Brain microvascular endothelial cell (primary cell): Measurements from ENCODE around the gene BTN2A1.

Experiments
- DNase-seq: peaks from one replicate; pipeline ENCODE4 v3.0.0-alpha.2; 2020
- H3K27ac ChIP-seq: fragments of 250-450 bp; sonication (Bioruptor Pico); 2 replicates; pipeline ENCODE4 v1.5.1; 2020; ENCODE audit warnings: mild to moderate bottlenecking, moderate library complexity
- H3K27me3 ChIP-seq: fragments of 250-450 bp; sonication (Bioruptor Pico); replicated peaks from 2 replicates; pipeline ENCODE4 v1.5.1; 2020; ENCODE audit warnings: mild to moderate bottlenecking
- H3K36me3 ChIP-seq: fragments of 250-450 bp; sonication (Bioruptor Pico); replicated peaks from 2 replicates; pipeline ENCODE4 v1.5.1; 2020; ENCODE audit warnings: mild to moderate bottlenecking
- H3K4me3 ChIP-seq: 2 replicates; pipeline ENCODE4 v1.5.1; 2011; ENCODE audit warnings: low read depth, mild to moderate bottlenecking, control low read depth, low read length, moderate library complexity
- CTCF ChIP-seq: IDR thresholded peaks from 2 replicates; pipeline ENCODE4 v1.5.1; 2011; ENCODE audit warnings: low read depth, mild to moderate bottlenecking, moderate library complexity, low read length, control low read depth, inconsistent platforms; ENCODE audit errors: missing control alignments
- in situ Hi-C: cut with HindIII; loops from 2 replicates; pipeline ENCODE4 v1.10.0; 2017; ENCODE audit warnings: low sequenced_read_pairs, low pct_ligation_motif_present

Gene BTN2A1

GRCh38 chr6:26438000-26438399 is 19.8 kb upstream of the BTN2A1 start:
- Histone ChIP-seq H3K4me3 (no peak overlapping the region), H3K36me3 (no peaks in the 10 kb centered on the region), H3K27me3 (no peaks in the 10 kb centered on the region), H3K27ac (no peak overlapping the region)
- in situ Hi-C loops = no loop called here
- no peak for TF ChIP-seq CTCF
- no peak for DNase-seq

- no peak for TF ChIP-seq CTCF
- Histone ChIP-seq H3K27ac (peak overlapping the region; percentile 85), H3K4me3 (peak overlapping the region; percentile 62), H3K27me3 (no peaks in the 10 kb centered on the region), H3K36me3 (peaks cover 3% of the 10 kb centered on the region)
- DNase-seq = no peak
- in situ Hi-C loops = no loop called here
These were observed 18.3 kb upstream of the BTN2A1 start for GRCh38 chr6:26439151-26440125.

- H3K36me3 ChIP-seq = peaks cover 11% of the 10 kb centered on the region
- H3K27me3 ChIP-seq = no peaks in the 10 kb centered on the region
- peak overlapping the region; percentile 85 for H3K27ac ChIP-seq
- no peak for DNase-seq
- peak overlapping the region; percentile 62 for H3K4me3 ChIP-seq
- no peak for TF ChIP-seq CTCF
- in situ Hi-C loops = no loop called here
These were observed 16.8 kb upstream of the BTN2A1 start for GRCh38 chr6:26440977-26441358.

- DNase-seq = no peak
- Histone ChIP-seq H3K36me3 (peaks cover 14% of the 10 kb centered on the region), H3K27me3 (no peaks in the 10 kb centered on the region), H3K4me3 (no peak overlapping the region), H3K27ac (no peak overlapping the region)
- TF ChIP-seq CTCF = no peak
- in situ Hi-C loops = no loop called here
These were observed 15.8 kb upstream of the BTN2A1 start for GRCh38 chr6:26441977-26442376.

GRCh38 chr6:26445934-26446667 is 11.7 kb upstream of the BTN2A1 start:
- DNase-seq = no peak
- TF ChIP-seq CTCF = no peak
- peaks cover 33% of the 10 kb centered on the region for H3K36me3 ChIP-seq
- in situ Hi-C loops = no loop called here
- H3K4me3 ChIP-seq = no peak overlapping the region
- H3K27ac ChIP-seq = no peak overlapping the region
- H3K27me3 ChIP-seq = no peaks in the 10 kb centered on the region
